Heart right ventricle (tissue), 16 donors: ENCODE results near the gene TPX2. TPM values are rescaled to one million over a fixed set of nuclear protein-coding genes. Genes with fewer than 3 reads are reported as not detected.

Source experiments
- ATAC-seq, 8 donors: fragments of 200-7000 bp; cut with Tn5 transposase; one replicate each; pipeline ENCODE4 v1.9.1; 2020; ENCODE audit warnings: mild to moderate bottlenecking in 8 of 8, moderate library complexity in 8 of 8, moderate number of reproducible peaks in 1 of 8
- DNase-seq, 2 donors: peaks; one replicate each; pipeline ENCODE4 v3.0.0-alpha.2; 2020
- H3K27ac ChIP-seq, 10 donors: fragments of 200-600 bp; sonication (generic) in 2 of 10; one replicate each; pipeline versions ENCODE4 v1.5.0 to v1.8.0; 2020 to 2022; ENCODE audit warnings: mild to moderate bottlenecking in 3 of 10
- H3K27me3 ChIP-seq, 7 donors: fragments of 200-600 bp; one replicate each; pipeline ENCODE4 v1.8.0; 2021 to 2022; ENCODE audit warnings: mild to moderate bottlenecking in 2 of 7
- H3K36me3 ChIP-seq, 9 donors: fragments of 200-600 bp; sonication (generic) in 1 of 9; one replicate each; pipeline versions ENCODE4 v1.5.0 to v1.8.0; 2020 to 2022; ENCODE audit warnings: mild to moderate bottlenecking in 2 of 9
- H3K4me1 ChIP-seq, 9 donors: fragments of 200-600 bp; sonication (generic) in 1 of 9; one replicate each; pipeline versions ENCODE4 v1.5.0 to v1.8.0; 2020 to 2022; ENCODE audit warnings: mild to moderate bottlenecking in 4 of 9
- H3K4me3 ChIP-seq, 10 donors: fragments of 200-600 bp; sonication (generic) in 2 of 10; one replicate each; pipeline versions ENCODE4 v1.5.0 to v1.8.0; 2020 to 2022; ENCODE audit warnings: mild to moderate bottlenecking in 7 of 10, moderate library complexity in 2 of 10
- H3K9me3 ChIP-seq, 11 donors: fragments of 200-600 bp in 10 of 11; sonication (generic) in 2 of 11; one replicate each; pipeline versions ENCODE4 v1.5.0 to v1.8.0; 2013 to 2022; ENCODE audit warnings: mild to moderate bottlenecking in 2 of 11, control low read depth in 1 of 11, moderate library complexity in 1 of 11
- CTCF ChIP-seq, 9 donors: fragments of 200-600 bp; sonication (generic) in 2 of 9; IDR thresholded peaks; one replicate each; pipeline versions ENCODE4 v1.5.0 to v1.8.0; 2021 to 2022; ENCODE audit warnings: antibody characterized with exemption in 9 of 9, mild to moderate bottlenecking in 5 of 9, moderate library complexity in 1 of 9
- WGBS, 2 donors: extraction: QIAGEN DNeasy Blood & Tissue Kit; methylation state at CpG; one replicate each; pipeline ENCODE4 v1.1.7; 2013; ENCODE audit warnings: inconsistent platforms in 1 of 2; 5-methylcytosine and 5-hydroxymethylcytosine counted together
- intact Hi-C, 10 donors: fragments of 100-400 bp; cut with DNase I; formaldehyde crosslinking; loops; one replicate each; pipeline versions ENCODE4 v1.11.1 to v1.14.2; 2022
- polyA plus RNA-seq, 2 donors: library from polyadenylated mRNA; stranded (reverse); fragments of 200-250 nt; gene quantifications; one replicate each; pipeline ENCODE4 v1.2.3, GENCODE V29; 2013
- total RNA-seq, 10 donors: library from RNA; stranded (reverse); fragmentation: NEBNext Ultra II Directional in 3 of 10; extraction: Animal tissue kit (Norgen Biotek cat#: 25700) in 3 of 10; gene quantifications; one replicate each; pipeline versions ENCODE4 v1.2.1 to v1.2.4, GENCODE V29; 2021 to 2023
- donor health status: Arrhythmogenic right ventricular cardiomyopathy.
- donor health status: ischemic (EF 13 %, LVEDD 7.1; RV severe dilation, severe dysfunction).
- donor health status: healthy with polysubstance abuse.
- donor health status: DM: no; HTN: yes; CAD: no.
- donor health status: DM: no; HTN: no; CAD: no.
- donor health status: ischemic (EF 25% LVEDD 6.9; RV normal size, moderate dysfunction).
- donor health status: ischemic (EF 25% LVEDD 5.7; RV mildly dilated, moderate dysfunction).
- donor health status: healthy.
- donor health status: DM: yes; HTN: yes; CAD: no.
- donor health status: Ischemic cardiomyopathy.
- donor health status: ischemic (EF 35%, LVEDD 5.7; RV mildly dilated, moderate dysfunction).
- donor health status: nonischemic (EF 11% LVEDD 7.7; RV severe dilation, severe dysfunction).
- donor health status: DM: yes; HTN: yes; CAD: no.
- donor health status: PGD.
- donor health status: ischemic (EF 29% LVEDD 5.4; RV normal size, mild dysfunction).
- donor health status: nonischemic (EF 23%, LVEDD 6.1; RV moderate dilation, normal function).

The TPX2 gene
- total and polyA plus RNA-seq, 12 donors, result 0.17 to 9.6 (median 0.78) TPM

GRCh38 chr20:31747640-31748039 lies 8.6 kb downstream of the TPX2 start:
- Histone ChIP-seq H3K27ac (peak overlapping the region in 5 of 10 donors; percentile 25 to 59 (median 46)), H3K4me1 (peaks cover 0 to 10% (median 0%) of the 10 kb centered on the region in 9 donors), H3K9me3 (no peaks in the 10 kb centered on the region), H3K4me3 (no peak overlapping the region), H3K36me3 (no peaks in the 10 kb centered on the region), H3K27me3 (no peaks in the 10 kb centered on the region)
- peak in 1 of 2 donors; percentile 8 for DNase-seq
- intact Hi-C loops, result no loop called here
- peak in 5 of 8 donors; percentile 52 to 73 (median 55) for ATAC-seq
- no peak for TF ChIP-seq CTCF (IDR thresholded peaks at IDR 0.05)
- 46 to 55% methylated on average over 5 of the region's 5 CpGs for WGBS, 2 donors

- Histone ChIP-seq H3K9me3 (no peaks in the 10 kb centered on the region), H3K4me3 (no peak overlapping the region), H3K4me1 (peaks cover 0 to 10% (median 0%) of the 10 kb centered on the region in 9 donors), H3K36me3 (peaks cover 0 to 2% (median 0%) of the 10 kb centered on the region in 9 donors), H3K27me3 (no peaks in the 10 kb centered on the region), H3K27ac (peak overlapping the region in 2 of 10 donors; percentile 3 to 19)
- intact Hi-C loops, result no loop called here
- 98 to 99% methylated on average over 8 of the region's 8 CpGs for WGBS, 2 donors
- TF ChIP-seq CTCF (IDR thresholded peaks at IDR 0.05), result no peak
- no peak for DNase-seq
- ATAC-seq, result no peak
Observed at GRCh38 chr20:31749223-31749622, 10.1 kb downstream of the TPX2 start.

- peak overlapping the region in 5 of 10 donors; percentile 33 to 73 (median 68) for H3K27ac ChIP-seq
- ATAC-seq (peak in 3 of 8 donors; percentile 50 to 57 (median 55)), DNase-seq (peak in 1 of 2 donors; percentile 37)
- 47 to 63% methylated on average over 1 of the region's 1 CpG for WGBS, 2 donors
- no peak for TF ChIP-seq CTCF (IDR thresholded peaks at IDR 0.05)
- peaks cover 0 to 10% (median 0%) of the 10 kb centered on the region in 9 donors for H3K4me1 ChIP-seq
- H3K9me3 ChIP-seq, result no peaks in the 10 kb centered on the region
- intact Hi-C loops, result no loop called here
- H3K27me3 ChIP-seq, result no peaks in the 10 kb centered on the region
- peaks cover 0 to 2% (median 0%) of the 10 kb centered on the region in 9 donors for H3K36me3 ChIP-seq
- H3K4me3 ChIP-seq, result no peak overlapping the region
Observed at GRCh38 chr20:31751126-31751525, 12.0 kb downstream of the TPX2 start.

- intact Hi-C loops, result no loop called here
- ATAC-seq, result no peak
Observed at GRCh38 chr20:31757254-31757653, 18.2 kb downstream of the TPX2 start.

More at GRCh38 chr20:31757254-31757653, 18.2 kb downstream of the TPX2 start:
- no peak for TF ChIP-seq CTCF (IDR thresholded peaks at IDR 0.05)
- Histone ChIP-seq H3K4me3 (no peak overlapping the region), H3K4me1 (no peaks in the 10 kb centered on the region), H3K27me3 (no peaks in the 10 kb centered on the region), H3K27ac (no peak overlapping the region), H3K36me3 (peaks cover 0 to 32% (median 0%) of the 10 kb centered on the region in 9 donors), H3K9me3 (no peaks in the 10 kb centered on the region)
- 96 to 97% methylated on average over 3 of the region's 3 CpGs for WGBS, 2 donors
- DNase-seq, result no peak
